Measurements from ENCODE around the gene SLC29A1. TPM values are rescaled to one million over a fixed set of nuclear protein-coding genes. Genes with fewer than 3 reads are reported as not detected.

SLC29A1 gene
- total and polyA plus RNA-seq, 2 donors (not counting 3 experiments of a cell fraction or from before 2014, with no cell fraction given): 202 to 539 TPM

GRCh38 chr6:44211284-44211683 is 12.1 kb upstream of the SLC29A1 start:
- Histone ChIP-seq H4K20me1 (replicated peaks; ENCODE audit: control insufficient read depth, extremely low read depth, insufficient read depth, low read length) (no peaks in the 10 kb centered on the region), H3K9ac (replicated peaks; ENCODE audit: extremely low read depth, insufficient read depth, low read length) (no peak overlapping the region), H3K79me2 (ENCODE audit: control insufficient read depth, insufficient read depth, low read length) (no peaks in the 10 kb centered on the region), H3K27me3 (ENCODE audit: control insufficient read depth in 2 of 2, insufficient read depth in 2 of 2, low read length in 2 of 2) (no peaks in the 10 kb centered on the region), H3K36me3 (ENCODE audit: control insufficient read depth in 2 of 2, extremely low read depth in 1 of 2, insufficient read depth in 2 of 2, low read length in 2 of 2) (no peaks in the 10 kb centered on the region), H3K27ac (ENCODE audit: insufficient read depth, low read depth, low read length) (no peak overlapping the region), H2AFZ (ENCODE audit: low read depth, low read length) (no peak overlapping the region), H3K4me1 (ENCODE audit: control insufficient read depth, extremely low read depth, insufficient read depth, low read length) (no peaks in the 10 kb centered on the region), H3K9me1 (replicated peaks; ENCODE audit: control insufficient read depth, extremely low read depth, insufficient read depth, low read length) (no peaks in the 10 kb centered on the region), H3K4me3 (replicated peaks in 1 of 3; ENCODE audit: insufficient read depth in 1 of 3, low read depth in 1 of 3, low read length in 3 of 3) (no peak overlapping the region), H3K9me3 (replicated peaks; ENCODE audit: control insufficient read depth, insufficient read depth, low read length) (no peaks in the 10 kb centered on the region), H3K4me2 (ENCODE audit: insufficient read depth, low read length) (no peak overlapping the region)
- FAIRE-seq (no peak), DNase-seq (ENCODE audit: low read depth, low spot score) (no peak)
- no TSS peak for BruUV-seq (replicated peaks)
- intact Hi-C loops (cut with micrococcal nuclease): no loop called here
- ChIA-PET CTCF (interaction anchor here (1.1 to 1.2 kb wide), 2 partner anchors 21 to 38 kb away, joined by 3 read pairs; no protein-coding TSS in a partner anchor), POLR2A (no interaction called here)
- dilution Hi-C loops (cut with MboI; ENCODE audit: extremely low pct_ligation_motif_present, low sequenced_read_pairs): no loop called here
- no peak for TF ChIP-seq POLR2AphosphoS5 (IDR thresholded peaks at IDR 0.05; ENCODE audit: insufficient read depth, low read depth, low read length)
- no peak for TF ChIP-seq EZH2 (IDR thresholded peaks at IDR 0.05; ENCODE audit: borderline replicate concordance, low read depth, low read length, severe bottlenecking)
- no peak for TF ChIP-seq CTCF (IDR thresholded peaks at IDR 0.05; ENCODE audit: extremely low read depth in 1 of 2, insufficient read depth in 1 of 2, low read depth in 1 of 2, low read length in 2 of 2)
- no peak for TF ChIP-seq JUN (IDR thresholded peaks at IDR 0.05; ENCODE audit: borderline replicate concordance, insufficient read depth, insufficient read length, low read depth)
- no peak for TF ChIP-seq FOS (IDR thresholded peaks at IDR 0.05; ENCODE audit: borderline replicate concordance, insufficient read depth, low read length)
- no peak for TF ChIP-seq MAX (IDR thresholded peaks at IDR 0.05; ENCODE audit: insufficient read depth, insufficient read length)
- no peak for TF ChIP-seq POLR2A (IDR thresholded peaks at IDR 0.05; ENCODE audit: low read depth, low read length)
- TF ChIP-seq GATA2 (IDR thresholded peaks at IDR 0.05; ENCODE audit: insufficient read depth, insufficient read length, low read depth, low read length): no peak
- TF ChIP-seq MYC (IDR thresholded peaks at IDR 0.05; ENCODE audit: low read depth, low read length): no peak
